ENCODE measurements around the gene EFHC1. TPM values are rescaled to one million over a fixed set of nuclear protein-coding genes. Genes with fewer than 3 reads are reported as not detected.
A peak's percentile ranks its signal among the peaks of the same experiment; 100 is the strongest.

EFHC1 gene
- total RNA-seq, 3 donors from 2014 or later = 26.2 to 55.8 (median 36.7) TPM

DNA sequence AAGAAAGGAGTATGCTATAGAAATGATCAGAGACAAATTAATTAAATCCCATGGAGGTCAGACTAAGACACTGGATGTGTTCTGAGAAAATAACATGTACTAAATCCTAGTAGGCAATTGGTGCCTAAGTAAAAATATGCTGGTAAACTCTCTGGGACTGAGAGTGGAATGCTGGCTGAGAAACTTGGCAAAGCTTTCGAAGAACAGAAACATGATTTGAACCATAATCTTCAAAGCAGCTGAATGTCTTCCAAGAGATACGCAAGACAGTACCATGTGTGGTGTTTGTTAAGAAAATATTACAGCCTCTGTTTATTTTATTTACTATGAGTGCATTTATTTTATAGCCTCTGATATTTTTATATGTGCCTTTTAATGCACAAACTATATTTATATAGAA, 55.2 kb downstream of the EFHC1 start:
- Histone ChIP-seq H3K36me3 (no peaks in the 10 kb centered on the region), H3K4me1 (no peaks in the 10 kb centered on the region), H3K27ac (no peak overlapping the region), H3K27me3 (no peaks in the 10 kb centered on the region), H3K4me3 (no peak overlapping the region), H3K9me3 (no peaks in the 10 kb centered on the region)
- DNase-seq (ENCODE audit: low spot score in 2 of 2) = no peak
- TF ChIP-seq, protein P1, sequence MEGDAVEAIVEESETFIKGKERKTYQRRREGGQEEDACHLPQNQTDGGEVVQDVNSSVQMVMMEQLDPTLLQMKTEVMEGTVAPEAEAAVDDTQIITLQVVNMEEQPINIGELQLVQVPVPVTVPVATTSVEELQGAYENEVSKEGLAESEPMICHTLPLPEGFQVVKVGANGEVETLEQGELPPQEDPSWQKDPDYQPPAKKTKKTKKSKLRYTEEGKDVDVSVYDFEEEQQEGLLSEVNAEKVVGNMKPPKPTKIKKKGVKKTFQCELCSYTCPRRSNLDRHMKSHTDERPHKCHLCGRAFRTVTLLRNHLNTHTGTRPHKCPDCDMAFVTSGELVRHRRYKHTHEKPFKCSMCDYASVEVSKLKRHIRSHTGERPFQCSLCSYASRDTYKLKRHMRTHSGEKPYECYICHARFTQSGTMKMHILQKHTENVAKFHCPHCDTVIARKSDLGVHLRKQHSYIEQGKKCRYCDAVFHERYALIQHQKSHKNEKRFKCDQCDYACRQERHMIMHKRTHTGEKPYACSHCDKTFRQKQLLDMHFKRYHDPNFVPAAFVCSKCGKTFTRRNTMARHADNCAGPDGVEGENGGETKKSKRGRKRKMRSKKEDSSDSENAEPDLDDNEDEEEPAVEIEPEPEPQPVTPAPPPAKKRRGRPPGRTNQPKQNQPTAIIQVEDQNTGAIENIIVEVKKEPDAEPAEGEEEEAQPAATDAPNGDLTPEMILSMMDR (IDR thresholded peaks at IDR 0.05) = no peak
- TF ChIP-seq POLR2A (IDR thresholded peaks at IDR 0.05) (no peak), POLR2AphosphoS5 (IDR thresholded peaks at IDR 0.05) (no peak)
- intact Hi-C loops (cut with DNase I; ENCODE audit: low total_unique reads) = no loop called here

DNA sequence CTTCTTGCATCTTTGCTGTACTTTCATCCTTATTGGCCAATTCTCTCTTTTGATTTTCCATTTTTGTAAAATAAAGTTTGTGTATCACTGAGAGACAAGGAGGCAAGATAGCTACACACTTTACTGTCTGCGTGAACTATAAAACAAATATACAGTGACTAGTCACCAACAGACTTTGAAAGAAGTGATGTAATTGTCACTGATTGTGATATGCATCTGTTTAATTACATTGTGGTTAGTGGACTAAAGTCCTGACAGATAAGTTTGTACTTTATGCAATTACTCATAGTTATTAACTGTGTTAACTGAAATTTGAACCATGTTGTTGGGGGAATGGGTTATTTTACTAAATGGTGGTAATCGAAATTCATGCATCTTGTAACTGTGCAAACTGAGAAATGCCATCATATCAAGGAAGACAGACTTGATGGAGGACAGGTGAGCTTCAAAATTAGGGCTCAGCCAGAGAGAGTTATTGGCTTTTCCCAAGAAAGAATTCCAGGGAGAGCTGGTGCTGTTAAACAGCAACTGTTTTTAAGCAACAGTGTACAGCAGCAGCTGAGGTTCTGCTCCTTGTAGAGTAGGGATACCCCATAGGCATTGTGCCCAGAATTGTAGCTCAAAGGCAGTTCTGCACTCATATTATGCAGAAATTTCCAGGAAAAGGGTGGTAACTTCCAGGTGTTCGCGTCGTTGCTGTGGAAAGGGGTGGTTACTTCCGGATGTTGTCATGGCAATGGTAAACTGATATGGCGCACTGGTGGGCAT, 62.9 kb downstream of the EFHC1 start:
- Histone ChIP-seq H3K36me3 (no peaks in the 10 kb centered on the region), H3K9me3 (no peaks in the 10 kb centered on the region), H3K27ac (no peak overlapping the region), H3K4me3 (no peak overlapping the region), H3K4me1 (no peaks in the 10 kb centered on the region), H3K27me3 (no peaks in the 10 kb centered on the region)
- DNase-seq (ENCODE audit: low spot score in 2 of 2) = no peak
- intact Hi-C loops (cut with DNase I; ENCODE audit: low total_unique reads) = no loop called here
- TF ChIP-seq POLR2AphosphoS5 (IDR thresholded peaks at IDR 0.05) (peak in 1 of 3 donors; percentile 24), POLR2A (IDR thresholded peaks at IDR 0.05) (no peak)

DNA sequence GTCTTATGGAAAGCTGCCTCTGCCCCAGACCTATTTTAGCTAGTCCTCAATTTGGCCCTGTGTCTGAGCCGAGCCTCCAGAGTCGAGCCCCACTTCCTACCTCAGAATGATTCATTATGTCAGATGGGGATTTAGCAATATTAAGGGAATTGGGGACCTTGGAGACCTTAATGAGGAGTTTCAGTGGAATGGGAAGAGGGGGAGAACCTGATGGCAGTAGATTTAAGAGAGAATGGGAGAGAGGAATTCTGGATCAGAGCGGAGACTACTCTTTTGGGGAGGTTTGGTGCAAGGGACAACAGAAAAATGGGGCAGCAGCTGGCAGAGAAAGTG, 63.5 kb downstream of the EFHC1 start:
- TF ChIP-seq POLR2A (IDR thresholded peaks at IDR 0.05) (no peak), POLR2AphosphoS5 (IDR thresholded peaks at IDR 0.05) (no peak)
- TF ChIP-seq, protein P1 (IDR thresholded peaks at IDR 0.05) = no peak
- Histone ChIP-seq H3K27me3 (no peaks in the 10 kb centered on the region), H3K27ac (no peak overlapping the region), H3K4me1 (no peaks in the 10 kb centered on the region), H3K36me3 (no peaks in the 10 kb centered on the region), H3K4me3 (no peak overlapping the region), H3K9me3 (no peaks in the 10 kb centered on the region)
- no peak for DNase-seq (ENCODE audit: low spot score in 2 of 2)
- intact Hi-C loops (cut with DNase I; ENCODE audit: low total_unique reads) = no loop called here

DNA sequence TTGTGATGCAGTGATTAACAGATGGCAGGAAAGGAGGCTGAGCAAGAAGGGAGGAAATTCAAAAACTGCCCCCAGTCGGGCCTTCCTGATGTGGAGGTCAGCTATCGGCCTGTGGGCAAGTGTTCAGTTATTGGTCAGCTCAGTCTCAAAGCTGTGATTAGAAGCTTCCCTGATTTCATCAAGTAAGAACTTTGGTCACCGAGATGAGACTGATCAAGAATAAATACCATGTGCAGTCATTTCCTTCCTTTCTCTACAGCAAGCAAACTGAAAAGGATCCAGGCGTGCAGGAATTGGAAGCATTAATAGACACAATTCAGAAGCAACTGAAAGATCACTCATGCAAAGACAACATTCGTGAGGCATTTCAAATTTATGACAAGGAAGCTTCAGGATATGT, 69.7 kb downstream of the EFHC1 start:
- intact Hi-C loops (cut with DNase I; ENCODE audit: low total_unique reads) = no loop called here
- no peak overlapping the region for H3K4me3 ChIP-seq
- TF ChIP-seq POLR2AphosphoS5 (IDR thresholded peaks at IDR 0.05) (no peak), POLR2A (IDR thresholded peaks at IDR 0.05) (no peak)
- TF ChIP-seq, protein P1 (IDR thresholded peaks at IDR 0.05) = no peak
- no peaks in the 10 kb centered on the region for H3K27me3 ChIP-seq
- H3K27ac ChIP-seq = no peak overlapping the region
- no peak for DNase-seq (ENCODE audit: low spot score in 2 of 2)
- H3K9me3 ChIP-seq = no peaks in the 10 kb centered on the region
- no peaks in the 10 kb centered on the region for H3K4me1 ChIP-seq
- no peaks in the 10 kb centered on the region for H3K36me3 ChIP-seq

DNA sequence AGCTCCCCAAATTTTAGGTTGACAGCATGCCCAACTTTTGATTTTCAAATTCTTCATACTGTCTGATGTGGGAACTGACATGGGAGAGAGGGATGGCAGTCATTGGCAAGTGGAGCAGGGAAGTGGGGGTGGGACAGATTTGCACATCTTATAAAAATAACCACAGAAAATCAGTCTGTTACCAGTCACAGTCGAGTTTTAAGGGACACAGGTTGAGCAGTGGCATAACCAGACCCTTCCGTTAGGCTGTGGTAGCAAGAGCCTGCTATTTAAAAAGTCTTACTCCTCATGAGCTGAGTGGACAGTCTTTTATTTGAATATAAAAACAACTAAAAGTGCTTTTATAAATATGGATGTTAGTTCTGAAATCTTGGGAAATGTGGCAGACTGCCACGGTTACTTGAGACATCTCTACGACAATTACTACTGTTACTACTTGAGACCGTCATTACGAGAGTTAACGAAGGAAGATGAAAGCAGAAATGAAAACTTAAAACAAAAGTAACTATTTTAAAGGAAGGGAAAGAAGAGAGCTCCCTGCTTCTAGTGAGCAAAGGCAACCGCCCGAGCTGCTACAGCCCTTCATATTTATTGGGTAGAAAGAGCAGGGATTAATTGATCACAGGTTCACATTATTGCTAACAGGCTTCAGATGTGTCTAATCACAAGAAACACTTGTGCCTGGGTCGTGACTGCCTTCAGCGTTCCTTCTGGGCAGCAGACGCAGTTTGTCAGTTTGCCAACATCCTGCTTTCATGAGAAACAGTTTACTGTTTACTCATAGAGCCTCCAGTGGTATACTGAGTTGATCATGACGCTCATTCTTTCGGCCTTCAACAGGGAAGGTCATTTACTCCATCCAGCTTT, 71.3 kb downstream of the EFHC1 start:
- no peak for DNase-seq (ENCODE audit: low spot score in 2 of 2)
- H3K4me3 ChIP-seq = peak overlapping the region in 2 of 3 donors; percentile 18 to 41
- peak overlapping the region; percentile 54 to 85 for H3K27ac ChIP-seq
- TF ChIP-seq, protein P1 (IDR thresholded peaks at IDR 0.05) = no peak
- no peak for TF ChIP-seq POLR2AphosphoS5 (IDR thresholded peaks at IDR 0.05)
- no peak for TF ChIP-seq POLR2A (IDR thresholded peaks at IDR 0.05)
- no peaks in the 10 kb centered on the region for H3K4me1 ChIP-seq
- intact Hi-C loops (cut with DNase I; ENCODE audit: low total_unique reads) = no loop called here
- H3K9me3 ChIP-seq = no peaks in the 10 kb centered on the region
- H3K27me3 ChIP-seq = no peaks in the 10 kb centered on the region
- no peaks in the 10 kb centered on the region for H3K36me3 ChIP-seq

Data from breast epithelium (tissue), 4 donors.